Gastrocnemius medialis (tissue), 4 donors: ENCODE measurements around the gene GRIN2C. TPM values are rescaled to one million over a fixed set of nuclear protein-coding genes. Genes with fewer than 3 reads are reported as not detected.
"Not testable (repeated sequence)": the region's sequence is repeated elsewhere in the genome, so short reads cannot be mapped to it uniquely, and the experiment has no call there.

Experiments
- ATAC-seq, 2 donors: fragments of 150-250 bp; one replicate each; pipeline ENCODE4 v1.9.1; 2016
- DNase-seq, 2 donors: peaks; one replicate each; pipeline ENCODE4 v3.0.0-alpha.2; 2019
- H3K27ac ChIP-seq, 4 donors: fragments of 200-600 bp; sonication (generic); 1 replicate in 1 of 4; 2 replicates in 3 of 4; pipeline ENCODE4 v1.5.1; 2016 to 2018; ENCODE audit warnings: mild to moderate bottlenecking in 2 of 4, moderate library complexity in 1 of 4
- H3K27me3 ChIP-seq, 3 donors: fragments of 200-600 bp; sonication (generic) in 2 of 3; 1 replicate in 1 of 3; 2 replicates in 2 of 3; pipeline versions ENCODE4 v1.5.1 to v1.6.0; 2016 to 2019; ENCODE audit warnings: mild to moderate bottlenecking in 1 of 3, moderate library complexity in 1 of 3
- H3K36me3 ChIP-seq, 2 donors: fragments of 200-600 bp; sonication (generic) in 1 of 2; one replicate each; pipeline ENCODE4 v1.5.1; 2017 to 2018
- H3K4me1 ChIP-seq, 2 donors: fragments of 200-600 bp; sonication (generic) in 1 of 2; one replicate each; pipeline ENCODE4 v1.5.1; 2016 to 2017; ENCODE audit warnings: mild to moderate bottlenecking in 2 of 2
- H3K4me3 ChIP-seq, 4 donors: fragments of 200-600 bp; sonication (generic) in 3 of 4; 1 replicate in 1 of 4; 2 replicates in 3 of 4; pipeline ENCODE4 v1.5.1; 2016 to 2019; ENCODE audit warnings: mild to moderate bottlenecking in 2 of 4
- H3K9me3 ChIP-seq, 3 donors: fragments of 200-600 bp; sonication (generic) in 2 of 3; 1 replicate in 1 of 3; 2 replicates in 2 of 3; pipeline ENCODE4 v1.5.1; 2016 to 2019
- POLR2A ChIP-seq, 2 donors: fragments of 450-650 bp; IDR thresholded peaks; one replicate each; pipeline ENCODE4 v1.6.1; 2017; ENCODE audit warnings: antibody characterized with exemption in 2 of 2, mild to moderate bottlenecking in 2 of 2, moderate library complexity in 2 of 2
- in situ Hi-C, 4 donors: fragments of 200-750 bp; cut with MboI; loops; one replicate each; pipeline versions ENCODE4 v1.15.0 to v1.8.0; 2017; ENCODE audit warnings: low sequenced_read_pairs in 4 of 4
- intact Hi-C: fragments of 100-400 bp; cut with DNase I; formaldehyde crosslinking; loops from one replicate; pipeline ENCODE4 v1.15.1; 2023; ENCODE audit warnings: low total_unique reads
- total RNA-seq, 4 donors: library from RNA; depleted of rRNA; stranded (reverse); fragments of >200 nt; gene quantifications; one replicate each; pipeline versions ENCODE4 v1.1.0 to v1.2.3, GENCODE V29; 2016
- TF ChIP-seq, protein P1 (sequence below), 5 experiments: fragments of 450-650 bp in 3 of 5; fragments of 200-600 bp in 2 of 5; sonication (generic) in 2 of 5; IDR thresholded peaks in 4 of 5; conservative IDR thresholded peaks in 1 of 5; 1 replicate in 4 of 5; 2 replicates in 1 of 5; pipeline ENCODE4 v1.5.1; 2016 to 2019; ENCODE audit warnings: antibody characterized with exemption in 5 of 5, mild to moderate bottlenecking in 3 of 5, moderate library complexity in 3 of 5

Gene GRIN2C
- 1 to 10 TPM in 2 of 4 donors, not detected in 2; 1.2 to 1.5 TPM for total RNA-seq

DNA sequence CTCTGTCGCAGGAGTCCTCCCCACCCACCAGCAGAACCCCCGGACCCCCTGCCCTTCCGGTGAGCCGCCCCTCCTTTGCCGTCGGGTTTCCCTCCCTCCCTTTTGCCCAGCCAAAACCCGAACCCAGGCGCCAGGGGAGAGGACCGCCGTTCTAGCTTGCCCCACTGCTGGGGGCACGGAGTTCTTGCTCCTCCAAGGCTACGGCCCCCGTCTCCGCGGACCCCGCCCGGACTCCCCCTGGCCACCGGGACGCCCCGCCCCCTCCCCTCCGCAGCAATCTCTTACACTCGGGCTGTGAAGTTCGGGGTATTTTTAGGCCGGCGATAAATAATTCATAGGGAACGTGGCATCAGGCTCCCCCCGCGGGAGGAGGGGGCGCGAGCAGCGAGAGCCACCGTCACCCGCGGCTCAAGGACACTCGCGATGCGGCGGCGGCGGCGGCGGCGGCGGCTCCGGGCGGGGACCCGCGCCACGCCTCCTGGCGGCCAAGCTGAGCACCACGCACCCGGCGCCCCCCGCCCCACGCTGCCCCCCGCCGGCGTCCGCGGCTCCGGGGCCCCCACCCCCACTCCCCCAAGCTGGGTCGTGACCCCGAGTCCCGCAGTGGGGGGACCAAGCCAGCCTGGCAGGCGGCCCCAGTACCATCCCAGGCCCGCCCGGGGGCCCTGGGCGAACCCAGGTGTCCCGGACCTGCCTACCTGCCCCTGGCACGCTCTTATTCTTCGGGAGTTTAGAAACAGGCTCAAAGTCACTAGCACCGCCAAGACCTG lies at the start of gene GRIN2C:
GRIN2C (minus strand) TSS at position 427 of the 770 bp plus-strand sequence. CDS start 4,793 bp downstream, outside the sequence.
- ATAC-seq: no peak

DNA sequence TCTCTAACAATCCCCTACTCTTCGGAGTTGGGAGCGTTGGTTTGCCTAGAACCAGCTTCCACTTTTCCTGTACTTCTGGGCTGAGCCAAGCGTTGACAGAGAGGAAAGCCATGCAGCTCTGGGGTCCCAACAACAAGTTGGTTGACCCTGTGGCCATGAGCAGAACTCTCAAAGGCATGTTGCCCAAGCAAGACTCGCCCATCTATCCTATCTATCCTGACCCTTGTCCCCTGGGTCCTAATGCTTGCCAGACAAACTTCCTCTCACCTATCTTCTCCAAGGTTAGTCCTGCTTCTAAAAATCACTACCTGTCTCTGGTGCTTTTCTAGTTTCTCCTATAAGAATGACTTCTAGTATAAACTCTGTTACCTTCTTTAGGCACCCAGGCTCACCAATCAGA lies 49.4 kb upstream of the GRIN2C start:
- H3K27me3 ChIP-seq: peaks cover 10 to 11% (median 11%) of the 10 kb centered on the region in 3 donors
- intact Hi-C loops, H3K36me3 ChIP-seq, H3K4me1 ChIP-seq, DNase-seq, in situ Hi-C loops, H3K27ac ChIP-seq, ATAC-seq, H3K4me3 ChIP-seq, H3K9me3 ChIP-seq: not testable (repeated sequence)

More for the DNA sequence above, at the start of gene GRIN2C:
- no peak for TF ChIP-seq POLR2A (IDR thresholded peaks at IDR 0.05)
- TF ChIP-seq, protein P1, sequence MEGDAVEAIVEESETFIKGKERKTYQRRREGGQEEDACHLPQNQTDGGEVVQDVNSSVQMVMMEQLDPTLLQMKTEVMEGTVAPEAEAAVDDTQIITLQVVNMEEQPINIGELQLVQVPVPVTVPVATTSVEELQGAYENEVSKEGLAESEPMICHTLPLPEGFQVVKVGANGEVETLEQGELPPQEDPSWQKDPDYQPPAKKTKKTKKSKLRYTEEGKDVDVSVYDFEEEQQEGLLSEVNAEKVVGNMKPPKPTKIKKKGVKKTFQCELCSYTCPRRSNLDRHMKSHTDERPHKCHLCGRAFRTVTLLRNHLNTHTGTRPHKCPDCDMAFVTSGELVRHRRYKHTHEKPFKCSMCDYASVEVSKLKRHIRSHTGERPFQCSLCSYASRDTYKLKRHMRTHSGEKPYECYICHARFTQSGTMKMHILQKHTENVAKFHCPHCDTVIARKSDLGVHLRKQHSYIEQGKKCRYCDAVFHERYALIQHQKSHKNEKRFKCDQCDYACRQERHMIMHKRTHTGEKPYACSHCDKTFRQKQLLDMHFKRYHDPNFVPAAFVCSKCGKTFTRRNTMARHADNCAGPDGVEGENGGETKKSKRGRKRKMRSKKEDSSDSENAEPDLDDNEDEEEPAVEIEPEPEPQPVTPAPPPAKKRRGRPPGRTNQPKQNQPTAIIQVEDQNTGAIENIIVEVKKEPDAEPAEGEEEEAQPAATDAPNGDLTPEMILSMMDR (IDR thresholded peaks at IDR 0.05 in 4 of 5, conservative IDR thresholded peaks at IDR 0.05 in 1 of 5): peak in 2 of 5 experiments; percentile 14 to 50
- H3K4me1 ChIP-seq: peaks cover 0 to 22% of the 10 kb centered on the region in 2 donors
- H3K4me3 ChIP-seq: peak within 1 kb of the TSS; percentile 23 to 44 (median 41)
- no peaks in the 10 kb centered on the region for H3K9me3 ChIP-seq
- no peak within 1 kb of the TSS for H3K27ac ChIP-seq
- in situ Hi-C loops (loop anchor here in 3 of 4 donors (10.0 to 25.0 kb wide), 3 partner anchors 65 to 472 kb away; partner anchors contain the start of gene NHERF1 (in 2 of the 3)), intact Hi-C loops (no loop called here)
- H3K36me3 ChIP-seq: no peaks in the 10 kb centered on the region
- DNase-seq: no peak
- peaks cover 45 to 52% (median 52%) of the 10 kb centered on the region in 3 donors for H3K27me3 ChIP-seq

- Histone ChIP-seq H3K36me3 (no peaks in the 10 kb centered on the region), H3K27me3 (peaks cover 14 to 20% (median 17%) of the 10 kb centered on the region in 3 donors), H3K4me3 (no peak overlapping the region), H3K9me3 (no peaks in the 10 kb centered on the region), H3K4me1 (no peaks in the 10 kb centered on the region), H3K27ac (no peak overlapping the region)
- TF ChIP-seq, protein P1 (IDR thresholded peaks at IDR 0.05 in 4 of 5, conservative IDR thresholded peaks at IDR 0.05 in 1 of 5): no peak
- TF ChIP-seq POLR2A (IDR thresholded peaks at IDR 0.05): no peak
- DNase-seq (no peak), ATAC-seq (no peak)
- in situ Hi-C loops: no loop called here
- intact Hi-C loops: no loop called here
Observed at GRCh38 chr17:74907012-74907411, 47.3 kb upstream of the GRIN2C start.

GRCh38 chr17:74906214-74906793 lies 46.6 kb upstream of the GRIN2C start:
- DNase-seq, H3K4me3 ChIP-seq, ATAC-seq, H3K4me1 ChIP-seq, H3K9me3 ChIP-seq, H3K36me3 ChIP-seq, intact Hi-C loops, in situ Hi-C loops, H3K27ac ChIP-seq: not testable (repeated sequence)
- H3K27me3 ChIP-seq: peaks cover 14 to 20% (median 17%) of the 10 kb centered on the region in 3 donors

GRCh38 chr17:74904687-74905409 lies 45.2 kb upstream of the GRIN2C start:
- Histone ChIP-seq H3K4me3 (no peak overlapping the region), H3K4me1 (no peaks in the 10 kb centered on the region), H3K36me3 (no peaks in the 10 kb centered on the region), H3K9me3 (no peaks in the 10 kb centered on the region), H3K27ac (no peak overlapping the region), H3K27me3 (peaks cover 14 to 20% (median 17%) of the 10 kb centered on the region in 3 donors)
- no peak for TF ChIP-seq POLR2A (IDR thresholded peaks at IDR 0.05)
- TF ChIP-seq, protein P1 (IDR thresholded peaks at IDR 0.05 in 4 of 5, conservative IDR thresholded peaks at IDR 0.05 in 1 of 5): no peak
- in situ Hi-C loops: no loop called here
- intact Hi-C loops: no loop called here
- ATAC-seq (no peak), DNase-seq (no peak)
